ENCODE results near the gene BIRC6.
"Not testable (repeated sequence)": the region's sequence is repeated elsewhere in the genome, so short reads cannot be mapped to it uniquely, and the experiment has no call there.

The BIRC6 gene

GRCh38 chr2:32355976-32356680 is 695 bp upstream of the BIRC6 start:
- DNase-seq (ENCODE audit: low spot score), result no peak
- TF ChIP-seq CTCF (IDR thresholded peaks at IDR 0.05; ENCODE audit: extremely low read depth, missing control alignments), result no peak

- peak; percentile 61 for DNase-seq (ENCODE audit: low spot score)
- TF ChIP-seq CTCF (IDR thresholded peaks at IDR 0.05; ENCODE audit: extremely low read depth, missing control alignments), result no peak
These were observed 691 bp downstream of the BIRC6 start for GRCh38 chr2:32357318-32358110.

- TF ChIP-seq CTCF (IDR thresholded peaks at IDR 0.05; ENCODE audit: extremely low read depth, missing control alignments), result no peak
- no peak for DNase-seq (ENCODE audit: low spot score)
These were observed 1.3 kb downstream of the BIRC6 start for GRCh38 chr2:32358111-32358482.

- no peak for TF ChIP-seq CTCF (IDR thresholded peaks at IDR 0.05; ENCODE audit: extremely low read depth, missing control alignments)
- DNase-seq (ENCODE audit: low spot score), result no peak
These were observed 3.6 kb downstream of the BIRC6 start for GRCh38 chr2:32360416-32360815.

GRCh38 chr2:32362997-32363396 is 6.2 kb downstream of the BIRC6 start:
- DNase-seq (ENCODE audit: low spot score), result not testable (repeated sequence)

GRCh38 chr2:32363597-32363996 is 6.8 kb downstream of the BIRC6 start:
- DNase-seq (ENCODE audit: low spot score), result peak; percentile 44
- TF ChIP-seq CTCF (IDR thresholded peaks at IDR 0.05; ENCODE audit: extremely low read depth, missing control alignments), result no peak

- DNase-seq (ENCODE audit: low spot score), result not testable (repeated sequence)
These were observed 7.5 kb downstream of the BIRC6 start for GRCh38 chr2:32364290-32364689.

GRCh38 chr2:32365679-32366078 is 8.9 kb downstream of the BIRC6 start:
- DNase-seq (ENCODE audit: low spot score), result not testable (repeated sequence)

- no peak for TF ChIP-seq CTCF (IDR thresholded peaks at IDR 0.05; ENCODE audit: extremely low read depth, missing control alignments)
- DNase-seq (ENCODE audit: low spot score), result no peak
These were observed 9.8 kb downstream of the BIRC6 start for GRCh38 chr2:32366595-32366994.
